Stimulated activated CD8-positive, alpha-beta memory T cell treated with anti-CD3 and anti-CD28 coated beads, Interleukin-2, amount 100 ng/mL, for 48 hours (primary cell): ENCODE results near the gene YIF1A.
"Not testable (repeated sequence)": the region's sequence is repeated elsewhere in the genome, so short reads cannot be mapped to it uniquely, and the experiment has no call there.

Source experiments
- DNase-seq, 2 donors: peaks; one replicate each; pipeline ENCODE4 v3.0.0-alpha.2; 2020; ENCODE audit warnings: low read depth in 2 of 2

Gene YIF1A

GRCh38 chr11:66326261-66327111 lies 37.5 kb upstream of the YIF1A start:
- DNase-seq, result no peak

GRCh38 chr11:66325263-66325671 lies 36.3 kb upstream of the YIF1A start:
- DNase-seq, result no peak

GRCh38 chr11:66324664-66325063 lies 35.7 kb upstream of the YIF1A start:
- DNase-seq, result no peak

GRCh38 chr11:66323684-66324083 lies 34.7 kb upstream of the YIF1A start:
- no peak for DNase-seq

GRCh38 chr11:66322732-66323427 lies 33.9 kb upstream of the YIF1A start:
- no peak for DNase-seq

- DNase-seq, result no peak
These were observed 32.7 kb upstream of the YIF1A start for GRCh38 chr11:66321606-66322005.

GRCh38 chr11:66320748-66321147 lies 31.8 kb upstream of the YIF1A start:
- DNase-seq, result not testable (repeated sequence)

GRCh38 chr11:66320289-66320688 lies 31.3 kb upstream of the YIF1A start:
- DNase-seq, result not testable (repeated sequence)

- DNase-seq, result no peak
These were observed 29.6 kb upstream of the YIF1A start for GRCh38 chr11:66318600-66318970.

- DNase-seq, result peak in 1 of 2 donors; percentile 56
These were observed 29.0 kb upstream of the YIF1A start for GRCh38 chr11:66317723-66318599.

GRCh38 chr11:66317322-66317722 lies 28.4 kb upstream of the YIF1A start:
- peak in 1 of 2 donors; percentile 44 for DNase-seq

- no peak for DNase-seq
These were observed 27.9 kb upstream of the YIF1A start, which contains the start of gene CD248 for GRCh38 chr11:66316849-66317251. CD248 (minus strand) TSS chr11:66317044; CDS start chr11:66317027, 17 bp downstream.

- DNase-seq, result no peak
These were observed 27.2 kb upstream of the YIF1A start for GRCh38 chr11:66315921-66316811.

GRCh38 chr11:66315498-66315885 lies 26.5 kb upstream of the YIF1A start:
- no peak for DNase-seq

GRCh38 chr11:66314561-66315497 lies 25.9 kb upstream of the YIF1A start:
- DNase-seq, result no peak

GRCh38 chr11:66314186-66314501 lies 25.2 kb upstream of the YIF1A start:
- no peak for DNase-seq

GRCh38 chr11:66313321-66314185 lies 24.6 kb upstream of the YIF1A start:
- DNase-seq, result no peak

- peak; percentile 90 to 95 for DNase-seq
These were observed 23.8 kb upstream of the YIF1A start for GRCh38 chr11:66312549-66313320.
